HG03439 (cell line): Measurements from ENCODE around the gene CGB7.
"Not testable (repeated sequence)": the region's sequence is repeated elsewhere in the genome, so short reads cannot be mapped to it uniquely, and the experiment has no call there.

Source experiments
- ATAC-seq: cut with Tn5 transposase; IDR thresholded peaks from one replicate; pipeline ENCODE4 v1.9.1; 2021; ENCODE audit warnings: mild to moderate bottlenecking, moderate library complexity; ENCODE audit not compliant: unreplicated experiment

Gene CGB7

DNA sequence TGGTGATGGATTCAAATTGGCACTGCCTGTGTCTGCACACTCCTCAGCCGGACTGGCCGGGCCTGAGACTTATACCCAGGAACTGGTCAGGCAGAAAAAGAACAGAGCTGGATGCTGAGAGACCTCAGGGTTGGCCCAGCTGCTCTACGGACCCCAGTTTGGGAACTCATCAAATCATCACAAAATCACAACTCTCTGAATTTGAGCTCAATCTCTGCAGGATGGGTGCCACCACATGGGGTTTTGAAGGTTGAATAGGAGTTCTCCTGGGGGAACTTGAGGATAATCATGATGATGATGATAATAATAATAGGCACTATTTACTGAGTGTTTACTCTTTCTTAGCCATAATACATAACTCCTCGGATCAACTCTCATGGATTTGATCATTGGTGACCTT lies 14.9 kb downstream of the CGB7 start:
- not testable (repeated sequence) for ATAC-seq

DNA sequence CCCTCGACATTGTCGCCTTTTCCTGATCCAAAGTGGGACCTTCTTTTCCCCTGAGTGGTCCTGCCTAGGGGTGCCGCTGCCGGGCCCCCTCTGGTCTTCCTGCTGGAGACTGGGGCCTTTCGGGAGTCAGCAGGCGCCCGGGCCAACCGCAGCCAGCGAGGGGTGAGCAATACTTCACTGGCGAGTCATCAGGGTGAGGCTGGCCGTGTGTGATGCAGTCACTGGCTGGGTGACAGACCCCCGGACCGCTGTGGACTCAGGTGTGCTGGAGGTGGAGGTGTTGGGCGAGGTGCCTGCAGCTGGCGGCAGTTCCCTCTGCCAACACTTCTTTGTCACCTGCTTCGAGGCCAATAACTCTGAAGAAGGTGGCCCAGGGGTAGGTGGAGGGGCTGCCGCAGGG lies 15.4 kb downstream of the CGB7 start:
- no peak for ATAC-seq

GRCh38 chr19:49039736-49040135 lies 17.8 kb downstream of the CGB7 start:
- ATAC-seq = not testable (repeated sequence)

DNA sequence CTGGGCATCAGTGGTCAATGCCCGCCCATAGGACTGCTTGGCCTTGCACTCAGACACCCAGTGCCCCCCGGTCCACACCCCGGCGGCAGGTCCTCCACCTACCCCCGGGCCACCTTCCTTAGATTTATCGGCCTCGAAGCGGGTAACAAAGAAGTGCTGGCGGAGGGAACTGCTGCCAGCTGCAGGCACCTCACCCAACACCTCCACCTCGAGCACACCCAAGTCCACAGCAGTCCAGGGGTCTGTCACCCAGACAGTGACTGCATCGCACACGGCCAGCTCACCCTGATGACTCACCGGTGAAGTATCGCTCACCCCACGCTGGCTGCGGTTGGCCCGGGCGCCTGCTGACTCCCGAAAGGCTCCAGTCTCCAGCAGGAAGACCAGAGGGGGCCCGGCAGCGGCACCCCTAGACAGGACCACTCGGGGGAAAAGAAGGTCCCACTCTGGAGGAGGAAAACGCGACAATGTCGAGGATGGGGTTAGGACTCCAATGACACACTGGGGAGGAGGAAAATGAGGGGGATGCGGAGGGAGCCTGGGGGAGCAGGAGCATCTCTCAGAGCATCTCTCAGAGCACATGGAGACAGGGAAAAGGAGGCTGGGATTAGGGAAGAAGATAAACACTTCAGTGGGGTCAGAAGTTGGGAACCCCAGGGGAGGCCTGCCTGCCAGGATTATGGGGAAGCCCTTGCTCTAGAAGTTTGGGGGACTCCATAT lies 18.8 kb downstream of the CGB7 start:
- ATAC-seq = not testable (repeated sequence)

DNA sequence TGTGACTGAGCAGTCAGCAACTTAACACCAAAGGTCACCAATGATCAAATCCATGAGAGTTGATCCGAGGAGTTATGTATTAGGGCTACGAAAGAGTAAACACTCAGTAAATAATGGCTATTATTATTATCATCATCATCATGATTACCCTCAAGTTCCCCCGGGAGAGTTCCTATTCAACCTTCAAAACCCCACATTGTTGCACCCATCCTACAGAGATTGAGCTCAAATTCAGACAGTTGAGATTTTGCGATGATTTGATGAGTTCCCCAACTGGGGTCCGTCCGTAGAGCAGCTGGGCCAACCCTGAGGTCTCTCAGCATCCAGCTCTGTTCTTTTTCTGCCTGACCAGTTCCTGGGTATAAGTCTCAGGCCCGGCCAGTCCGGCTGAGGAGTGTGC lies 19.4 kb downstream of the CGB7 start:
- not testable (repeated sequence) for ATAC-seq

GRCh38 chr19:49036815-49037214 lies 20.7 kb downstream of the CGB7 start, which contains the start of gene CGB1:
CGB1 (minus strand) TSS chr19:49036895; CDS start chr19:49036711, 184 bp downstream.
- ATAC-seq = not testable (repeated sequence)

DNA sequence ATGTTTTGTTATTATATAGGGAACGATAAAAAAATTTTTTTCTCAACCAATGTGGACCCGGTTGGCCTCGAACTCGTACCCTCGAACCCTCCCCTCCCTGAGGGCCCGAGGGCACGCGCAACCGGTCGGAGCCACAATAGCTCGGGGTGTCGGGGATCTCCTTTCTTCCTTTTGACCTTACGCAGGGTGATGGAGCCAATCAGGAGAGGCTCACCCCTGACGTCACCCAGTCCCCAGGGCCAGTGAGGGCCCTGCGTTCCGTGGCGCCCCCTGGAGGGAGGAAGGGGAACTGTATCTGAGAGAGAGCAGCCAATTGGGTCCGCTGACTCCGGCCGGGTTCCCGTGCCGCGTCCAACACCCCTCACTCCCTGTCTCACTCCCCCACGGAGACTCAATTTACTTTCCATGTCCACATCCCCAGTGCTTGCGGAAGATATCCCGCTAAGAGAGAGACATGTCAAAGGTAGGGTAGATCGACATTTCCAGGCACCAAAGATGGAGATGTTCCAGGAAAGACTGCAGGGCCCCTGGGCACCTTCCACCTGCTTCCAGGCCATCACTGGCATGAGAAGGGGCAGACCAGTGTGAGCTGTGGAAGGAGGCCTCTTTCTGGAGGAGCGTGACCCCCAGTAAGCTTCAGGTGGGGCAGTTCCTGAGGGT lies 25.8 kb downstream of the CGB7 start, which contains the start of gene CGB2:
TSS of gene CGB2 (plus strand) at position 249 of the 660 bp plus-strand sequence. CDS start at position 455, 206 bp downstream.
- ATAC-seq = not testable (repeated sequence)

- not testable (repeated sequence) for ATAC-seq
Measured at GRCh38 chr19:49030323-49030722, 27.2 kb downstream of the CGB7 start.

- not testable (repeated sequence) for ATAC-seq
Measured at GRCh38 chr19:49029749-49030148, 27.8 kb downstream of the CGB7 start.

DNA sequence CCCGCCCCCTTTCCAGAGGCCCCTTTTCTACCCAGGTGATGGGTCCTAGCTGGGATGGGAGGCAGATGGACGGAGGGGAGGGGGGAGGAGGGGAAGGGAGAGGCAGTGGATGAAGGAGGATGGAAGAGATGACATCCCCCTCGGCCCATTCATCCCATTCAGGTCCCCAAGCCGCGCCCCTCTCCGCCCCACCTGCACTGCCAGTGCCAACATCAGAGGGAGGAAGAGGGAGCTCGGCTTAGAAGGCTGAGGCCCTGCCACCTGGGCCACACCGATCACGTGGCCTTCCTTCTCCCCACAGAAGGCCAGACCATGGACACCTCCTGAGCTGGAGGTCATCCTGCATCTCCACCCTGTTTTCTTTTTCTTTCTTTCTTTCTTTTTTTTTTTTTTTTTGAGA lies 28.9 kb downstream of the CGB7 start:
- ATAC-seq = not testable (repeated sequence)

DNA sequence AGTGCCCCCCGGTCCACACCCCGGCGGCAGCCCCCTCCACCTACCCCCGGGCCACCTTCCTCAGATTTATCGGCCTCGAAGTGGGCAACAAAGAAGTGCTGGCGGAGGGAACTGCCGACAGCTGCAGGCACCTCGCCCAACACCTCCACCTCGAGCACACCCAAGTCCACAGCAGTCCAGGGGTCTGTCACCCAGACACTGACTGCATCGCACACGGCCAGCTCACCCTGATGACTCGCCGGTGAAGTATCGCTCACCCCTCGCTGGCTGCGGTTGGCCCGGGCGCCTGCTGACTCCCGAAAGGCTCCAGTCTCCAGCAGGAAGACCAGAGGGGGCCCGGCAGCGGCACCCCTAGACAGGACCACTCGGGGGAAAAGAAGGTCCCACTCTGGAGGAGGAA lies 31.9 kb downstream of the CGB7 start:
- ATAC-seq = not testable (repeated sequence)

- ATAC-seq = not testable (repeated sequence)
Measured at GRCh38 chr19:49025088-49025487, 32.5 kb downstream of the CGB7 start.

GRCh38 chr19:49024233-49024632 lies 33.3 kb downstream of the CGB7 start, which contains the start of gene CGB3:
CGB3 (minus strand) TSS chr19:49024333; CDS start chr19:49023971, 362 bp downstream.
- ATAC-seq = not testable (repeated sequence)

DNA sequence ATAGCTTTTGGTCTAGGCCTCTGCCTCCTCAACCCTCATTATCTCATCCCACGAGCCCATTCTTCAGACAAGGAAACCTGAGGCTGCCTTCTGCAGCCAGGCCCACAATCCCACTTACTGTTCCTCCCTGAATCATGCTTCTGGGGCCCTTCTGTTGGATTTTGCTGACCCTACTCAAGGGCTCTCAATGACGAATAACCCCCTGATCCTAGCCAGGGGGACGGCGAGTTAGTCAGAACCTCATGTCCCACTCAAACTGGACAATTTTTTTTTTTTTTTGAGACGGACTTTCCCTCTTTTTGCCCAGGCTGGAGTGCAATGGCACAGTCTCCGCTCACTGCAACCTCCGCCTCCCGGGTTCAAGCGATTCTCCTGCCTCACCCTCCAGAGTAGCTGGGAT lies 35.4 kb downstream of the CGB7 start:
- no peak for ATAC-seq

- ATAC-seq = no peak
Measured at GRCh38 chr19:49020931-49021895, 36.3 kb downstream of the CGB7 start.

DNA sequence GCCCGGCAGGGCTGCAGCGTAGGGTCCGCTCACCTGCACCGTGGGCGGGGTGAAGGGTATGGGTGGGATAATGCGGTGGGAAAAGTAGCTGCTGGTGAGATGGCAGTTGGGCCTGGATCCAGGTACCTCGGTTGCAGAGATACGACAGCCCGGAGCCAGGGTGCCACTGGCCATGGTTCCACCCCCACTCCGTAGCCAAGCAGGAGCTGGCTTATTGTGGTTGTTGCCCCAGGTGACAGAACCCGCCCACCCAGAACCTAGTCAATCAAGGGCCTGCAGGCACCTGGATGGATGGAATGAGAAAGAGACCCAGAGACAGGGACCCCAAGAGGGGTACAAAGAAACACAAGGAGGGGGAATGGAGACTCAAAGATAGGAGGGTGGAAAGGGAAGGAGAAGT lies 37.2 kb downstream of the CGB7 start:
- ATAC-seq = no peak

DNA sequence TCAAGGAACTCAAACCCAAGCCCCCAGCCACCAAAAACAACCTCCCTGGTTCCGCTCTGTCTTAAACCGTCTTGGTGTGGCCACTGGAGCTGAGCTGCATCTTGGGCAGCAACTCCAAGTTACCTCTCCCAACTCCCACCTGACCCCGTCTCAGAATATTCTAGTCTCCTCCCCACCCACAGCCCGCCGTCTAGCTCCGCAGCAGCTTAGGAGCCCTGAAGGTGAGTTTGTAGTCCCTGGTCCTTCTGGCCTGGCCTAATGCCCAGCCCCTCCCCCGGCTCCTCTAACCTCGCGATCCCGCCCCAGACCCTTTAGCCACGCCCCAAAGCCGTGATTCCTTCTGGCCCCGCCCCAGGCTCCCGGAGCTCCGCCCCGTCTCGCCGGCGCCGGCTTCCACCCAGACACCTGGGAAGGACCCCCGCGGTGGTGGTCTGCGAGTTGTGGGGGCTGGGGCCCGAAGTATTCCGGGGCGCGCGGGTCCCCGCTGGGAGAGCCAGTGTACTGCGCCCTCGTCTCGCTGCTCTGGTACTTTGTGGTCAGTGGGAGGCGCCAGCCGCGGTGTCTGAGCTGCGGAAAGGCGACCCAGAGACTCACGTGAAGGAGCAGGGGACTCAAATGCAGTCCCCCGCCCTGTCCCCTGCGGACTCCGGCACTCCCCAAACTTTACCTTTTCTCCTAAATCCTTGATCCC lies 38.2 kb downstream of the CGB7 start:
- ATAC-seq = peak; percentile 55

DNA sequence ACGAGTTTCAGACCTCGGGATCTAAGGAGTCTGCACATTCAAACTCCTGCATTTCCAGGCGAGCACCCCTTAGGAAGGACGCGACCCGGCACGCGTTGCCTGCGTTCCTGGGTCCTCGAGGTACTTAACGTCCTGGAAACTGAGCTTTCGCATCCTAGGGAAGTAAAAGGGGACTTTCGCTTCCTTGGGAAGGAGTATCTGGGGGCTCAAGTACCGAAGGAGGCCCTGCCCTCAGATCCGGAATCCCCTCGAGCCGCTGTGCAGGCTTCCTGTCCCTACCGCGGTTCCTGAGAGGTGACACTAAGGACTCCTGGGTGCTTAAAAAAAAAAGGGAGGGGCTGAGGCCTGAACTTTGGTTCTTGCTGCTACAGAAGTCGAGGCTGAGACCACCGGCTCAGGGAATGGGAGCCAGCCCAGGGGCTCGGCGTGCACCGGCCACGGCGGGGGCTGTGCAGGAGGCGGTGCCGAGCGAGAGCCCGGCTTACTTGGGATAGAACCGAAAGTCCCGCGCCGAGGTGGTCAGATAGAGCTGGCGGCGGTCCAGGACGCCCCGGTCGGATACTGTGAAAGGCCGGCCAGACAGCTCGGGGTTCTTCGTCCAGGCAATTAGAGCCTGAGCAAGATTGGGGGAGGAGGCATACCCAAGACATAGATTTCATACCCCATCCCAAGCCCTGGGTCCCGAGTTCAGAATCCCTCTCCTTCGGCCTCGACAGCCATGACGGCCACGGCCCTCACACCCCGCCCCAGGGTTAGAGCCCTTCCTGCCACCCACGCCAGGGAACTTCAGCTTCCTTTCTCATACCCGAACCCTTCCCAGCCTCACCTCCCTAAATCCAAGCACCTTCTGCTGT lies 38.9 kb downstream of the CGB7 start:
- ATAC-seq = not testable (repeated sequence)

DNA sequence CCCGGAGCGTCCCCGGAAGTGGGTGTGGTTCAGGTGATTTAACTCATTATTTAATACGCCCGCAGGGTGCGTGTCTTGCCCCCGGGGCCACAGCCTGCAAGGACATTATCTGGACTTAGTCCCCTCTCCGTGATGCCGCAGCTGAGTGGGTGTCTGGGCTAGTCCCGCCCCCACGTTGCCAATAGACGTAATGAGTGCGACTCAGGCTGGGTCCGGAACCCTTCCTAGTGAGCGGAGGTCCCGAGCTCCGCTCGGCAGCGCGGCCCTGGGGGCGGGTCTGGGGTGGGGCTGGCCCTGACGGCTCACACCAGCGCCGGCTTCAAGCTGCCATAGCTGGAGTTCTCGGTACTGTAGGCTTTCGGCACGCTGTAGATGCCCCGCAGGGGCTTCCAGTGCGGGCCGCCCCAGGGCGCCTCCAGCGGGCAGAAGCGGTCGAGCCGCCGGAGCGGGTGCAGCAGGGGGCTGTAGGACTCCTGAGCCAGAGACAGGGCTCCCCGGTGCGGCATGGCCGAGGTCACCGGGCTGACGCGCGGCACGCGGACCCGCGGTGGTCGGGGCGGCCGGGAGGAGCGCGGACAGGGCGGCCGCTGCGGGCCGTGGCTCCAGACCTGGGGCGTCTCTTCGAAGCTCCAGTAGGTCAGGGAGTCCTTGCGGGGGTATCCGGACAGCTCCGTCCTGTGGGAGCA lies 39.7 kb downstream of the CGB7 start:
- ATAC-seq = no peak
